Kidney (tissue), 14 donors: Measurements from ENCODE around the gene SLC12A6. TPM values are rescaled to one million over a fixed set of nuclear protein-coding genes. Genes with fewer than 3 reads are reported as not detected.
"Not testable (repeated sequence)": the region's sequence is repeated elsewhere in the genome, so short reads cannot be mapped to it uniquely, and the experiment has no call there.

Experiments
- DNase-seq, 5 donors: peaks; one replicate each; pipeline ENCODE4 v3.0.0-alpha.2; 2013 to 2020
- FAIRE-seq: peaks from 2 replicates; lab custom pipeline; 2012; peaks lifted over from hg19 to GRCh38; lab: Jason Lieb, UNC
- H3K27ac ChIP-seq, 2 donors: one replicate each; pipeline ENCODE4 v1.7.0; 2013; ENCODE audit warnings: low read depth in 2 of 2, low read length in 2 of 2, inconsistent platforms in 1 of 2
- H3K27me3 ChIP-seq: one replicate; pipeline ENCODE4 v1.7.1; 2013; ENCODE audit warnings: low read length, inconsistent platforms; ENCODE audit not compliant: control insufficient read depth, insufficient read depth
- H3K36me3 ChIP-seq, 3 donors: one replicate each; pipeline versions ENCODE4 v1.7.0 to v1.7.1; 2013; ENCODE audit warnings: low read length in 3 of 3, control low read depth in 1 of 3, inconsistent platforms in 1 of 3; ENCODE audit not compliant: insufficient read depth in 3 of 3, control insufficient read depth in 2 of 3
- H3K4me1 ChIP-seq, 3 donors: one replicate each; pipeline versions ENCODE4 v1.7.0 to v1.7.1; 2013; ENCODE audit warnings: low read length in 3 of 3, inconsistent platforms in 1 of 3, low read depth in 1 of 3; ENCODE audit not compliant: control insufficient read depth in 2 of 3, insufficient read depth in 2 of 3
- H3K4me3 ChIP-seq, 3 donors: one replicate each; pipeline versions ENCODE4 v1.7.0 to v1.8.1; 2013; ENCODE audit warnings: low read length in 3 of 3, control low read depth in 1 of 3, inconsistent platforms in 1 of 3
- H3K9ac ChIP-seq, 3 donors: one replicate each; pipeline versions ENCODE4 v1.7.0 to v1.7.1; 2013; ENCODE audit warnings: low read length in 3 of 3, control low read depth in 1 of 3, inconsistent platforms in 1 of 3
- H3K9me3 ChIP-seq, 3 donors: one replicate each; pipeline versions ENCODE4 v1.7.0 to v1.7.1; 2013; ENCODE audit warnings: low read length in 3 of 3, control low read depth in 1 of 3, inconsistent platforms in 1 of 3; ENCODE audit not compliant: control insufficient read depth in 2 of 3, insufficient read depth in 1 of 3
- CTCF ChIP-seq: IDR thresholded peaks from 3 replicates; pipeline ENCODE4 v1.5.1; 2012; ENCODE audit warnings: mild to moderate bottlenecking, moderate library complexity, borderline replicate concordance; ENCODE audit not compliant: insufficient read depth; ENCODE audit errors: extremely low read depth
- intact Hi-C: fragments of 100-400 bp; cut with DNase I; formaldehyde crosslinking; loops from one replicate; pipeline ENCODE4 v1.11.1; 2022
- polyA plus RNA-seq: library from polyadenylated mRNA; stranded (reverse); fragments of 350-450 nt; fragmentation: Illumina TruSeq; extraction: RNeasy Lipid Tissue Mini Kit (QIAGEN cat#74804); gene quantifications from one replicate; pipeline ENCODE4 v1.2.3, GENCODE V29; 2014; ENCODE audit warnings: low read depth, low replicate concordance; ENCODE audit not compliant: insufficient read depth
- total RNA-seq: library from RNA; stranded (reverse); fragmentation: NEBNext Ultra II Directional; extraction: Animal tissue kit (Norgen Biotek cat#: 25700); gene quantifications from one replicate; pipeline ENCODE4 v1.2.1, GENCODE V29; 2021
- donor health status: control.
- donor health status: control.
- donor health status: control.
- donor health status: control.
- donor health status: control.
- donor health status: DM: yes; HTN: yes; CAD: no.
- donor health status: Normal renal cell carcinoma (clear cell type).

The SLC12A6 gene
- total and polyA plus RNA-seq, 2 donors from 2014 or later = 6.7 to 22.6 TPM

DNA sequence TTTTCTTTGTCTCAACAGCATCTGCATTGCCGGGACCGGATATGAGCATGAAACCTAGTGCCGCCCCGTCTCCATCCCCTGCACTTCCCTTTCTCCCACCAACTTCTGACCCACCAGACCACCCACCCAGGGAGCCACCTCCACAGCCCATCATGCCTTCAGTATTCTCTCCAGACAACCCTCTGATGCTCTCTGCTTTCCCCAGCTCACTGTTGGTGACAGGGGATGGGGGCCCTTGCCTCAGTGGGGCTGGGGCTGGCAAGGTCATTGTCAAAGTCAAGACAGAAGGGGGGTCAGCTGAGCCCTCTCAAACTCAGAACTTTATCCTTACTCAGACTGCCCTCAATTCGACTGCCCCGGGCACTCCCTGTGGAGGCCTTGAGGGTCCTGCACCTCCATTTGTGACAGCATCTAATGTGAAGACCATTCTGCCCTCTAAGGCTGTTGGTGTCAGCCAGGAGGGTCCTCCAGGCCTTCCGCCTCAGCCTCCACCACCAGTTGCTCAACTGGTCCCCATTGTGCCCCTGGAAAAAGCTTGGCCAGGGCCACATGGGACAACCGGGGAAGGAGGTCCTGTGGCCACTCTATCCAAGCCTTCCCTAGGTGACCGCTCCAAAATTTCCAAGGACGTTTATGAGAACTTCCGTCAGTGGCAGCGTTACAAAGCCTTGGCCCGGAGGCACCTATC lies 10.5 kb upstream of the SLC12A6 start:
- intact Hi-C loops = no loop called here
- H3K9ac ChIP-seq = no peak overlapping the region
- no peak overlapping the region for H3K4me3 ChIP-seq
- H3K27me3 ChIP-seq = no peaks in the 10 kb centered on the region
- no peaks in the 10 kb centered on the region for H3K4me1 ChIP-seq
- no peak for DNase-seq
- no peaks in the 10 kb centered on the region for H3K36me3 ChIP-seq
- no peak for TF ChIP-seq CTCF
- no peak for FAIRE-seq
- H3K27ac ChIP-seq = no peak overlapping the region
- no peaks in the 10 kb centered on the region for H3K9me3 ChIP-seq

DNA sequence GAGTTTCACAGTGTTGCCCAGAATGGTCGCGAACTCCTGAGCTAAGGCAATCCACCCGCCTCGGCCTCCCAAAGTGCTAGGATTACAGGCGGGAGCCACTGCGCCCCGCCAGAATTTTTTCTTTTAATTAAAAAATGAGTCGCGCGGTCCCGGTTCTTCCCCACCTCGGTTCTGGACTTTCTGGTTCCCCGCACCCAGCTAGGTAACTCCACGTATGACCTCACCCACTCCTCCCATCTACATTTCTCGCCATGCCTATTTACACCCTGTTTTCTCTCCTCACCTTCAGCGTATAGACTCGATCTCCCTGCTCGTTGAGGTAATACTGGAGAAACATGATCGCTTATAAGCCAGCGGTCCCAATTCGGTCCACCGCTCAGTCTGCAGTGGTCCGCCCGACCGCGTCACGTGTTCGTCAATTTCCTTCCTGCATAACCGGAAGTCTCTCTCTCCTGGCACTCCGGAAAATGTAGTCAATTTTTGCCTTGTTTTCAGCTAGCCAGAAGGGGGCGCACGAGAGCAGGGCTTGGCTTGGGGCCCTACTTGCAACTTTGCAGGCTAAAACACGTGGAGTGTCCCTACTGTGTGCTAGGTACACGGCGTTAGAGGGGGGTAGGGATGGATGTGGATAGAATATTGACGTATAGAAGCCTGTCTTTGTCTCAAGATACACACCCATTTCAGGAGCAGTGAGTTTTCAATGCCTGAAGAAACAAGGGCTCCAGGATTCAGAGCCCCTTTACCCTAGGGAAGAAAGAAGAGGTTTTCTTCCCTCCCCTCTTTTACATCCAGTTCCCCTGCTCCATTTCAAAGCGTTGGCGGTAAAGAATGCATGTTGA lies 5.4 kb upstream of the SLC12A6 start, which contains the start of the genes NOP10 and NUTM1:
NOP10 (minus strand) TSS at position 400 of the 839 bp plus-strand sequence; CDS start at position 337, 63 bp downstream.
NUTM1 (plus strand) TSS at position 579 of the 839 bp plus-strand sequence. CDS start 382 bp downstream, outside the sequence.
- peak; percentile 47 for FAIRE-seq
- Histone ChIP-seq H3K4me3 (peak within 1 kb of the TSS; percentile 83 to 100 (median 95)), H3K27ac (peak within 1 kb of the TSS; percentile 86 to 92), H3K27me3 (no peaks in the 10 kb centered on the region), H3K9ac (peak within 1 kb of the TSS; percentile 38 to 100 (median 71)), H3K9me3 (no peaks in the 10 kb centered on the region), H3K36me3 (no peaks in the 10 kb centered on the region), H3K4me1 (peaks cover 0 to 6% (median 2%) of the 10 kb centered on the region in 3 donors)
- intact Hi-C loops = no loop called here
- peak; percentile 93 to 96 (median 95) for DNase-seq
- peak; percentile 98 for TF ChIP-seq CTCF

DNA sequence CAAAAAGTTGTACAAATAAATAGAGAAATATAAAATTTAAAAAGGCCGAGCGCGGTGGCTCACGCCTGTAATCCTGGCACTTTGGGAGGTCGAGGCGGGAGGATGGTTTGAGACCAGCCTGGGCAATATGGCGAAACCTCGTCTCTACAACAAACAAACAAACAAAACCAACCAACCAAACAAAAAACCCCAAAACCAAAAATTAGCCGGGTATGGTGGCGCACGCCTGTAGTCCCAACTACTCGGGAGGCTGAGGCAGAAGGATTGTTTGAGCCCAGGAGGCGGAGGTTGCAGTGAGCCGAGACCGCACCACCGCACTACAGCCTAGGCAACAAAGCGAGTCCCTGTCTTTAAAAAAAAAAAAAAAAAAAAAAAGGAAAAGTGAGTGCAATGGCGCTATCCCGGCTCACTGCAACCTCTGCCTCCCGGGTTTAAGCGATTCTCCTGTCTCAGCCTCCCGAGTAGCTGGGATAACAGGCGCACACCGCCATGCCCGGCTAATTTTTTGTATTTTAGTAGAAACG lies 4.7 kb upstream of the SLC12A6 start:
- intact Hi-C loops, H3K9me3 ChIP-seq, FAIRE-seq, H3K36me3 ChIP-seq, H3K4me1 ChIP-seq, DNase-seq, H3K27me3 ChIP-seq: not testable (repeated sequence)
- peak overlapping the region; percentile 38 to 100 (median 71) for H3K9ac ChIP-seq
- peak overlapping the region; percentile 86 to 92 for H3K27ac ChIP-seq
- peak overlapping the region; percentile 83 to 100 (median 95) for H3K4me3 ChIP-seq
